Stomach smooth muscle (tissue), 2 donors: ENCODE results near the gene KDM4B.

Experiments used
- H3K27ac ChIP-seq: one replicate; pipeline ENCODE4 v1.7.0; 2013; ENCODE audit warnings: mild to moderate bottlenecking, low read length, inconsistent platforms
- H3K27me3 ChIP-seq, 2 donors: one replicate each; pipeline ENCODE4 v1.7.0; 2013; ENCODE audit warnings: low read length in 2 of 2; ENCODE audit not compliant: insufficient read depth in 2 of 2, control insufficient read depth in 1 of 2
- H3K36me3 ChIP-seq, 2 donors: one replicate each; pipeline ENCODE4 v1.7.0; 2013; ENCODE audit warnings: low read length in 2 of 2; ENCODE audit not compliant: control insufficient read depth in 2 of 2, insufficient read depth in 2 of 2
- H3K4me1 ChIP-seq: one replicate; pipeline ENCODE4 v1.7.0; 2013; ENCODE audit warnings: low read length; ENCODE audit not compliant: control insufficient read depth, insufficient read depth
- H3K4me3 ChIP-seq, 2 donors: one replicate each; pipeline ENCODE4 v1.7.0; 2013; ENCODE audit warnings: low read length in 2 of 2
- H3K9ac ChIP-seq, 2 donors: one replicate each; pipeline ENCODE4 v1.7.0; 2013; ENCODE audit warnings: low read length in 2 of 2, mild to moderate bottlenecking in 1 of 2
- H3K9me3 ChIP-seq, 2 donors: one replicate each; pipeline ENCODE4 v1.7.0; 2013; ENCODE audit warnings: low read length in 2 of 2; ENCODE audit not compliant: control insufficient read depth in 2 of 2
- donor health status: healthy.
- donor health status: Pancreatic carcinoma.

The KDM4B gene

GRCh38 chr19:5147978-5148793 is 179.3 kb downstream of the KDM4B start:
- no peaks in the 10 kb centered on the region for H3K27me3 ChIP-seq
- no peak overlapping the region for H3K27ac ChIP-seq
- H3K4me3 ChIP-seq: no peak overlapping the region
- no peak overlapping the region for H3K9ac ChIP-seq
- no peaks in the 10 kb centered on the region for H3K9me3 ChIP-seq
- H3K4me1 ChIP-seq: no peaks in the 10 kb centered on the region
- peaks cover 19 to 24% of the 10 kb centered on the region in 2 donors for H3K36me3 ChIP-seq

GRCh38 chr19:5148794-5149190 is 179.9 kb downstream of the KDM4B start:
- H3K4me1 ChIP-seq: no peaks in the 10 kb centered on the region
- no peak overlapping the region for H3K4me3 ChIP-seq
- H3K36me3 ChIP-seq: peaks cover 19 to 20% of the 10 kb centered on the region in 2 donors
- H3K27me3 ChIP-seq: no peaks in the 10 kb centered on the region
- H3K9me3 ChIP-seq: no peaks in the 10 kb centered on the region
- H3K9ac ChIP-seq: no peak overlapping the region
- H3K27ac ChIP-seq: no peak overlapping the region

- H3K9me3 ChIP-seq: no peaks in the 10 kb centered on the region
Measured at GRCh38 chr19:5149508-5149907, 180.6 kb downstream of the KDM4B start.

GRCh38 chr19:5149932-5150901 is 181.3 kb downstream of the KDM4B start:
- H3K27ac ChIP-seq: no peak overlapping the region
- H3K9ac ChIP-seq: no peak overlapping the region
- H3K4me1 ChIP-seq: no peaks in the 10 kb centered on the region
- H3K4me3 ChIP-seq: no peak overlapping the region
- H3K9me3 ChIP-seq: no peaks in the 10 kb centered on the region
- H3K36me3 ChIP-seq: peaks cover 18 to 19% of the 10 kb centered on the region in 2 donors
- H3K27me3 ChIP-seq: no peaks in the 10 kb centered on the region

More at GRCh38 chr19:5149508-5149907, 180.6 kb downstream of the KDM4B start:
- Histone ChIP-seq H3K27me3 (no peaks in the 10 kb centered on the region), H3K4me3 (no peak overlapping the region), H3K36me3 (peaks cover 19 to 20% of the 10 kb centered on the region in 2 donors), H3K27ac (no peak overlapping the region), H3K9ac (no peak overlapping the region), H3K4me1 (no peaks in the 10 kb centered on the region)

GRCh38 chr19:5150902-5151741 is 182.2 kb downstream of the KDM4B start:
- H3K4me1 ChIP-seq: no peaks in the 10 kb centered on the region
- H3K27ac ChIP-seq: no peak overlapping the region
- H3K36me3 ChIP-seq: peaks cover 15% of the 10 kb centered on the region in 2 donors
- no peak overlapping the region for H3K9ac ChIP-seq
- H3K4me3 ChIP-seq: no peak overlapping the region
- H3K27me3 ChIP-seq: no peaks in the 10 kb centered on the region
- H3K9me3 ChIP-seq: no peaks in the 10 kb centered on the region

- Histone ChIP-seq H3K4me3 (no peak overlapping the region), H3K9me3 (no peaks in the 10 kb centered on the region), H3K4me1 (no peaks in the 10 kb centered on the region), H3K36me3 (peaks cover 12% of the 10 kb centered on the region in 2 donors), H3K27me3 (no peaks in the 10 kb centered on the region), H3K27ac (no peak overlapping the region), H3K9ac (no peak overlapping the region)
Measured at GRCh38 chr19:5152013-5152763, 183.3 kb downstream of the KDM4B start.

GRCh38 chr19:5152767-5153532 is 184.0 kb downstream of the KDM4B start:
- Histone ChIP-seq H3K36me3 (peaks cover 11 to 12% of the 10 kb centered on the region in 2 donors), H3K27me3 (no peaks in the 10 kb centered on the region), H3K9me3 (peaks cover 0 to 5% of the 10 kb centered on the region in 2 donors), H3K4me1 (no peaks in the 10 kb centered on the region), H3K4me3 (no peak overlapping the region), H3K27ac (no peak overlapping the region), H3K9ac (no peak overlapping the region)

- no peak overlapping the region for H3K9ac ChIP-seq
- no peak overlapping the region for H3K27ac ChIP-seq
- H3K4me3 ChIP-seq: no peak overlapping the region
Measured at GRCh38 chr19:5153601-5154128, 184.8 kb downstream of the KDM4B start.

GRCh38 chr19:5154129-5154798 is 185.4 kb downstream of the KDM4B start:
- Histone ChIP-seq H3K9ac (no peak overlapping the region), H3K27me3 (no peaks in the 10 kb centered on the region), H3K27ac (no peak overlapping the region), H3K4me1 (no peaks in the 10 kb centered on the region), H3K36me3 (peaks cover 3 to 5% of the 10 kb centered on the region in 2 donors), H3K9me3 (peaks cover 0 to 5% of the 10 kb centered on the region in 2 donors), H3K4me3 (no peak overlapping the region)

More at GRCh38 chr19:5153601-5154128, 184.8 kb downstream of the KDM4B start:
- peaks cover 0 to 5% of the 10 kb centered on the region in 2 donors for H3K9me3 ChIP-seq
- H3K36me3 ChIP-seq: peaks cover 6 to 11% of the 10 kb centered on the region in 2 donors
- H3K4me1 ChIP-seq: no peaks in the 10 kb centered on the region
- no peaks in the 10 kb centered on the region for H3K27me3 ChIP-seq
